HG03571 (cell line): ENCODE data around the gene GLIPR2.

Experiments used
- ATAC-seq: cut with Tn5 transposase; IDR thresholded peaks from one replicate; pipeline ENCODE4 v1.9.1; 2021; ENCODE audit not compliant: unreplicated experiment

Gene GLIPR2

DNA sequence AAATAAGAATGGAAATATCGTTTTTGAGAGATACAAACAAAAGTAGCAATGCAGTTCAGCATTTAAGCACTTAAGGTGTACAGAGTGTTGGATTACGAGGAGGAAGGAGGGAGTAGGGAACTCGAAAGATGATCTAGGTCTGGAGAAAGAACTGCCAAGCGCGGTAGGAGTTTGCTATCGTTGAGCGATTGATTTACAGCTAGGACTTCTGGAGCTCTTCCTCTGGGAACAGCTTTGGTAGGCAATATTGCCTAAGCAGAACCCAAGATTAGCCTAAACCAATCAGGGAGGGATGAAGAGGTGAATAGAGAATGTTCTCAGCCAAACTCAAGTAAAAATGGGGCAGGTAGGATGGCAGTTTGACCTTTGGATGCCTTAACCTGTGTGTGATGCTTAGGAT, 55.2 kb downstream of the GLIPR2 start:
- ATAC-seq: no peak

- ATAC-seq: no peak
These were observed 55.7 kb downstream of the GLIPR2 start for GRCh38 chr9:36192196-36192595.

GRCh38 chr9:36193023-36193422, 56.5 kb downstream of the GLIPR2 start:
- no peak for ATAC-seq

DNA sequence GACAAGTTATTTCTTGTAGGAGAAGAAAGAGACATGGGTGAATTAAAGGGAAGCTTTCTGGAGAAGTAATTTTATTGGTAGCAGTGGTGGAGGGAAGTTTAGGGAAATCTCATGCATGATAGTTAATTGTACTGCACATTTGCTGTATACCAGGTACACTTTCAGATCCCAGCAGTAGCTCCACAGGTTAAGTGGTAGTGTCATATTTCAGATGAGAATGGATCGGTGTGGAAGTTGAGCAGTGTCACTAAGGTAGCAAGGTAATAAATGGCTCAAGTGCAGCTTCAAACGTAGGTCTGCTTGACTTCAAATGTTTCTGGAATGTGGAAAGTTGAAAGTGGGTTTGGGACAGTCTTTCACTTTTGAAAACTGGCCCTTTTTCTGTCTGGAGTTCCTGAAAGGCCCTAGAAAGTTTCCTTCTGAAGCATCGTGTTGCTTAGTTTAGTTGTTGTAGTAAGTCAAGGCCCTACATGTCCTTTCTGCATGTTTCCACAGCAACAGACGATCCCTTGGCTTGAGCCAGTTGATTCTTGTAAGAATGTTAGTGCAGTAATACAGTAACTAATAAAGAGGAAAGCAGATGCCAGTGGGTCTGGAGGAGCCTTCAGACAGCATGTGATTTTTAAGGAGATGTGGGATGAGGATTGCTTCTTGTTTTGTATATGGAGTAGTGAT, 57.9 kb downstream of the GLIPR2 start:
- ATAC-seq: no peak

DNA sequence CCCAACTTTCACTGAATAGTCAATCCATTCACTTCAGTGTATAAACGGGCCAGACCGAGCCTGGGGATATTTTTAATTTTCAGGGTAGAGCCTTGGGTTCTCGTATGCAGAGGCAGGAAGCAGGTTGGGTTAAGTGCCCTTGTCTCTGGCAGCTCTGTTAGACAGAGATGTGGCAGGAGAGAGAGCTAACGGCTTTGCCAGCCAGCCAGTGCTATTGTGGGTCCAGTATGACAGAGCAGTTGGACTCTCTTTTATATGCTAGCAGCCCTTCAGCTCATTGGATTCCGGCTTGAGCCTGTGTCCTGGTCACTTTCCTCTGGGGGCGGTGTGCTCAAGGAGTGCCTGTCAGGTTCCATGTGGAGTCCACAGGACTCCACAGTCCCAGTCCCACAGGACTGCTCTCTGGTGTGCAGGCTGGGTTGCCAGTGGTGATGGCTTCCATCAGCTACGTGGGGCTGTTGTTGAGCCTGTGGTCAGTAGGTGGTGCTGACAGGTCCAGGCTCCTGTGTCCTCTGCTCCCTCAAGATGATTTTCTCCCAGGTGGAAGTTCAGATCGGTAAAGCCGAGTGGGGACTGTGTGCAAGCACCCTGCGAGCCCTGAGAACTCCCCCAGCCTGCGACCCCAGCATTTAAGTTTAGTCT, 68.5 kb downstream of the GLIPR2 start:
- ATAC-seq: no peak

DNA sequence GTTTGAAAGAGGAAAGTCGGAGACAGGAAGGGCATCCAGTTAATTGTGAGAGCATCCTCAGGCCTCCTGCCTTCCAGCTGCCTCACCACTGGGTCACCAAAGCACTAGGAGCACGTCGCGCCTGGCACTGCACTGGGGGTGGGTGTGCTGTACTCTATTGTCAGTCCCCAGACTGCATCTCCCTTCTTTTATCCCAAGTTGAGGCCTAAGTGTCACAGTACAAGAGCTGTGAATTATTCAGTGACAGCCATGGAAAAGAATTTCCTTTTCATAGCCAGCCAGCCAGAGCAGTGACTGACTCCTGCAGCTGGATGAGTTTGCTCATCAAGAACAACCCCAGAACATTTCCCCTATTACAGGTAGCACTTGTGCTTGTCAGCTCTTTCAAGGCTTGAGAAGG, 70.5 kb downstream of the GLIPR2 start:
- ATAC-seq: no peak

- ATAC-seq: no peak
These were observed 71.0 kb downstream of the GLIPR2 start for GRCh38 chr9:36207546-36208012.

- no peak for ATAC-seq
These were observed 72.2 kb downstream of the GLIPR2 start for GRCh38 chr9:36208521-36209253.

DNA sequence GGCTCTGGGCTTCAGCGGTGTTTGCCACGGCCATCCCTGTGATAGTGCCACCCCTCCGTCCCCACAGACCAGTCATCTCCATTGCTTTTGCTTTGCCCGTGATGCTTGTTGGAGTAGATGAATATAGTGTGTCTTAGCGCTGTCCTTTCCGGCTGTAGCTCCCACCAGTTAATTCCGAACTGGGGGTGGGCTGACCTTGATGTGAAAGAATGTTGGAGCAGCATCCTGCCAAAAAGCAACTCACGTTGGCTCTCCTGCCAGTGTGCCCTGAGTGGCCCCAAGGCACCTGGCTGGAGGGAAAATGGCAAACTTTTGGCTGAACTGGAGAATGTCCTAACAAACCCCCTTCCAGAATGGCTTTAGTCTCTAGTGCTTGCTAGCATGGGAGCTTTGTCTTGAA, 74.2 kb downstream of the GLIPR2 start:
- ATAC-seq: no peak

DNA sequence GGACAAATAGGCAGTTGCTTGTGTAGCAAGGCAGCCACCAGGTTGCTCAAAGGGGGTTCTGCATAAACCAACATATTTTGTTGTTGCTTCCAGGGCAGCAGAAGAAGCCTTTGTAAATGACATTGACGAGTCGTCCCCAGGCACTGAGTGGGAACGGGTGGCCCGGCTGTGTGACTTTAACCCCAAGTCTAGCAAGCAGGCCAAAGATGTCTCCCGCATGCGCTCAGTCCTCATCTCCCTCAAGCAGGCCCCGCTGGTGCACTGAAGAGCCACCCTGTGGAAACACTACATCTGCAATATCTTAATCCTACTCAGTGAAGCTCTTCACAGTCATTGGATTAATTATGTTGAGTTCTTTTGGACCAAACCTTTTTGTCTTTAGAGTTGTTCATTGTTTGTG, 75.0 kb downstream of the GLIPR2 start:
- ATAC-seq: no peak

DNA sequence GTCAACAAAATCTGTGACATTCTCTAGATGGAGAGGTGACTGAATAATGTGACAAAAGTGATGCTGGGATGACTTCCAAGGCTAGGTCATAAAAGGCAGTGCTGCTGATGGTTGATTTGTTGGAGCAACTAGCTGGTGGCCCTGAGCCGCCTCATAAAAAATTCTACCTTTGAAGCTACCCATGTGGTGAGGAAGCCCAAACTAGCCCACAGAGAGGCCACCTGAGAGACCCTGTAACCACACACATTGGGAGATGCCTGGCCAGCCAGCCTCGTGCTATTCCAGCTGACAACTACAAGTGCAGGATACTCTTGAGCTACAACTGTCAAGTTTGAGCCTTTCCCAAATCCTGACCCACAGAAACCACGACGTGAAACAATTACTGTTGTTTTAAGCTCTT, 76.9 kb downstream of the GLIPR2 start:
- ATAC-seq: no peak
